ENCODE data around the gene NIFK. TPM values are rescaled to one million over a fixed set of nuclear protein-coding genes. Genes with fewer than 3 reads are reported as not detected.

Gene NIFK
- total RNA-seq, 1 donor from 2014 or later: 22.8 TPM

DNA sequence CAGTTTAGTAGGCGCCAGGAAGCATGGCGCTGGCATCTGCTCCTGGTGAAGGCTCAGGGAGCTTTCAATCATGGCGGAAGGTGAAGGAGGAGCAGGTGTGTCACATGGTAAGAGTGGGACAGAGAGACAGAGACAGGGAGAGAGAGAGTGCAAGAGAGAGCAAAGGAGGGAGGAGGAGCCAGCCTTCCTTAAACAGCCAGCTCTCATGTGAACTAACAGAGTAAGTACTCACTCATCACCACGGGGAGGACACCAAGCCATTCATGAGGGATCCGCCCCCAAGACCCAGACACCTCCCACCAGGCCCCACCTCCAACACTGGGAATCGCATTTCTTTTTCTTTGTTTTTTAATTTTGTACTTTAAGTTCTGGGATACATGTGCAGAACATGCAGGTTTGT lies 46.6 kb downstream of the NIFK start:
- no peak for DNase-seq
- Histone ChIP-seq H3K4me1 (peaks cover 11% of the 10 kb centered on the region), H3K9me3 (replicated peaks) (no peaks in the 10 kb centered on the region), H3K36me3 (no peaks in the 10 kb centered on the region), H3K27ac (replicated peaks) (no peak overlapping the region), H3K4me3 (no peak overlapping the region), H3K27me3 (ENCODE audit: low read depth) (no peaks in the 10 kb centered on the region)
- intact Hi-C loops (cut with micrococcal nuclease): no loop called here
- TF ChIP-seq, protein P1, sequence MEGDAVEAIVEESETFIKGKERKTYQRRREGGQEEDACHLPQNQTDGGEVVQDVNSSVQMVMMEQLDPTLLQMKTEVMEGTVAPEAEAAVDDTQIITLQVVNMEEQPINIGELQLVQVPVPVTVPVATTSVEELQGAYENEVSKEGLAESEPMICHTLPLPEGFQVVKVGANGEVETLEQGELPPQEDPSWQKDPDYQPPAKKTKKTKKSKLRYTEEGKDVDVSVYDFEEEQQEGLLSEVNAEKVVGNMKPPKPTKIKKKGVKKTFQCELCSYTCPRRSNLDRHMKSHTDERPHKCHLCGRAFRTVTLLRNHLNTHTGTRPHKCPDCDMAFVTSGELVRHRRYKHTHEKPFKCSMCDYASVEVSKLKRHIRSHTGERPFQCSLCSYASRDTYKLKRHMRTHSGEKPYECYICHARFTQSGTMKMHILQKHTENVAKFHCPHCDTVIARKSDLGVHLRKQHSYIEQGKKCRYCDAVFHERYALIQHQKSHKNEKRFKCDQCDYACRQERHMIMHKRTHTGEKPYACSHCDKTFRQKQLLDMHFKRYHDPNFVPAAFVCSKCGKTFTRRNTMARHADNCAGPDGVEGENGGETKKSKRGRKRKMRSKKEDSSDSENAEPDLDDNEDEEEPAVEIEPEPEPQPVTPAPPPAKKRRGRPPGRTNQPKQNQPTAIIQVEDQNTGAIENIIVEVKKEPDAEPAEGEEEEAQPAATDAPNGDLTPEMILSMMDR (IDR thresholded peaks at IDR 0.05; ENCODE audit: borderline replicate concordance): no peak

DNA sequence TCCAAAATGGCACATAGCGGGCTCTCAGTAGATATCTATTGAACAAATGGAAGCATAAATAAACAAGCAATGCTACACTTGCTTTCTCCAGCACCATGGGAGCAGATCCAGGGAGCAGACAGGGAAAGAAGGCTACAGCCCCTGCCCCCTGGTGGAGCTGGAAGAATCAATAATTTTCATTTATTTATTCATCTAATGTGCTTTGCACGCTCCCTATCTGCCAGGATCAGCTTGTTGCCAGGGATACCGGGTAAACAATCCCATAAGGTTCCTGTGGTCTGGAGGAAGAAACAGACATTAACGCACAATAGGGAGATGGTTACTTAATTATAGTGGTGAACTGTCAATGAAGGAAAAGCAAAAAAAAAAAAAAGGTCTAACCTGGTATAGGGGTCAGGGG lies 47.3 kb downstream of the NIFK start:
- no peaks in the 10 kb centered on the region for H3K36me3 ChIP-seq
- TF ChIP-seq, protein P1 (IDR thresholded peaks at IDR 0.05; ENCODE audit: borderline replicate concordance): peak; percentile 52
- no peak overlapping the region for H3K4me3 ChIP-seq
- H3K4me1 ChIP-seq: peaks cover 11% of the 10 kb centered on the region
- no peak overlapping the region for H3K27ac ChIP-seq (replicated peaks)
- H3K9me3 ChIP-seq (replicated peaks): no peaks in the 10 kb centered on the region
- intact Hi-C loops (cut with micrococcal nuclease): no loop called here
- H3K27me3 ChIP-seq (ENCODE audit: low read depth): no peaks in the 10 kb centered on the region
- DNase-seq: no peak

DNA sequence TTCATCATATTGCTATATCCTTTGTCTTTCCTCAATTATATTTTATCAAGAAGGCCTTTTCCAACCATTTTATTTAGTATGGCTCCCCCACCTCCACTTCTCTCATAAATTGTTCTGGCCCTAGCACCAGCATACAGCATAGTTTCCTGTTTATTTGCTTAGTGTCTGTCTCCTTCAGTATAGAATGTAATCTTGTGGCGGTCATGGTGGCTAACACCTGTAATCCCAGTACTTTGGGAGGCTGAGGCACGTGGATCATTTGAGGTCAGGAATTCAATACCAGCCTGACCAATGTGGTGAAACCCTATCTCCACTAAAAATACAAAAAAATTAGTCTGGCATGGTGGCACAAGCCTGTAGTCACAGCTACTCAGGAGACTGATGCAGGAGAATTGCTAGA lies 47.9 kb downstream of the NIFK start:
- intact Hi-C loops (cut with micrococcal nuclease): no loop called here
- no peak overlapping the region for H3K4me3 ChIP-seq

DNA sequence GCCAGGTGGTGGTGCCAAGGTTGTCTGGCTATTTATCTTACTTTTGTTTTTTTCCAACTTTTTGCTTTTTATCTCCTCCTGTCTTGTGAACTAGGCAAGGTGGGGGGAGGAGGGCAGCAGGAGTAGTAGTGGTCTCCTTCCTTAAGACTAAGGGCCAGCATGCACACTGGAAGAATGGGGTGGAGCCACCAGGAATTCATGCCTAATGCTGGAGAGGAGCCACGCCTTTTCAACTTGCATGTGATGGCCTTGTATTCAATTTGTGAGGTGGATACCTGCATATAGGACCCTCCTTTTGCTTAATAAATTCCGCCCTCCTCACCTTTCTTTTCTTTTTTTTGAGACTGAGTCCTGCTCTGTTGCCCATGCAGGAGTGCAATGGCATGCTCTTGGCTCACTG lies 49.8 kb downstream of the NIFK start:
- H3K36me3 ChIP-seq: peaks cover 7% of the 10 kb centered on the region
- H3K27me3 ChIP-seq (ENCODE audit: low read depth): no peaks in the 10 kb centered on the region
- H3K4me3 ChIP-seq: no peak overlapping the region
- H3K27ac ChIP-seq (replicated peaks): no peak overlapping the region
- peaks cover 11% of the 10 kb centered on the region for H3K4me1 ChIP-seq
- no peak for DNase-seq
- H3K9me3 ChIP-seq (replicated peaks): peaks cover 21% of the 10 kb centered on the region
- TF ChIP-seq, protein P1 (IDR thresholded peaks at IDR 0.05; ENCODE audit: borderline replicate concordance): no peak
- intact Hi-C loops (cut with micrococcal nuclease): no loop called here

More for the DNA sequence above, 47.9 kb downstream of the NIFK start:
- Histone ChIP-seq H3K9me3 (replicated peaks) (peaks cover 2% of the 10 kb centered on the region), H3K4me1 (peaks cover 11% of the 10 kb centered on the region), H3K27ac (replicated peaks) (no peak overlapping the region), H3K36me3 (no peaks in the 10 kb centered on the region), H3K27me3 (ENCODE audit: low read depth) (no peaks in the 10 kb centered on the region)
- no peak for DNase-seq
- TF ChIP-seq, protein P1 (IDR thresholded peaks at IDR 0.05; ENCODE audit: borderline replicate concordance): no peak

DNA sequence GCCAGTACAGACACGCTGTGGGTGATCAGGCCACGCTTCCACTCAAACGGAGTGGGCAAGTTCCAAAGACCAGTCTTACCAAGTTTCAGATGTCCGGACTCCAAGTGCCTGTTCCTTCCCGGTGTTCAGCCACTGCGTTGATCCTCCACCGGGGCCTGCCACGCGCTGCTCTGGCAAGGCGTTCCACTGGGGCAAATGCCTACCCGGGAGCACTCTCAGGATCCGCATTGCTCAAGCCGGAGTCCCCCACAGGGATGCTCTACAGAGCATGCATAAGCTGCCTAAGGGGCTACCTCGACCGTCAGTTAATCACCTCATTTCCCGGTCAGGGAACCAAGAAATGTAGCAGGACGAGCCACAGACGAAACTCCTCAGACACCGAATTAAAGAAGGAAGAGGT lies 50.5 kb downstream of the NIFK start:
- no peaks in the 10 kb centered on the region for H3K27me3 ChIP-seq (ENCODE audit: low read depth)
- peaks cover 7% of the 10 kb centered on the region for H3K36me3 ChIP-seq
- H3K4me1 ChIP-seq: peaks cover 11% of the 10 kb centered on the region
- no peak overlapping the region for H3K4me3 ChIP-seq
- TF ChIP-seq, protein P1 (IDR thresholded peaks at IDR 0.05; ENCODE audit: borderline replicate concordance): no peak
- intact Hi-C loops (cut with micrococcal nuclease): no loop called here
- DNase-seq: no peak
- peaks cover 28% of the 10 kb centered on the region for H3K9me3 ChIP-seq (replicated peaks)
- H3K27ac ChIP-seq (replicated peaks): no peak overlapping the region
